Hematopoietic multipotent progenitor cell (in vitro differentiated cells): ENCODE data around the gene CROCC2. TPM values are rescaled to one million over a fixed set of nuclear protein-coding genes. Genes with fewer than 3 reads are reported as not detected.

Experiments
- total RNA-seq: library from RNA; depleted of rRNA; stranded (reverse); fragments of >200 nt; gene quantifications from one replicate; pipeline ENCODE4 v1.2.3, GENCODE V29; 2012

The CROCC2 gene
- total RNA-seq, 1 donor: not detected

Other genes with a start within 250 kb of the CROCC2 start
- under 0.01 TPM for gene AQP12B, start 223.5 kb upstream of the CROCC2 start, total RNA-seq
- not detected for gene AQP12A, start 214.5 kb upstream of the CROCC2 start, total RNA-seq
- gene KIF1A, start 86.1 kb upstream of the CROCC2 start, total RNA-seq: not detected
- gene AGXT, start 37.5 kb upstream of the CROCC2 start, total RNA-seq: not detected
- not detected for gene MAB21L4, start 10.2 kb upstream of the CROCC2 start, total RNA-seq
- gene SNED1, start 92.3 kb downstream of the CROCC2 start, total RNA-seq: 11.8 TPM
- 32.0 TPM for gene MTERF4, start 196.0 kb downstream of the CROCC2 start, total RNA-seq
- 19.9 TPM for gene PASK, start 243.1 kb downstream of the CROCC2 start, total RNA-seq
- gene PPP1R7, start 244.1 kb downstream of the CROCC2 start, total RNA-seq: 11.3 TPM